Mammary epithelial cell (primary cell): ENCODE data around the gene ABHD10.

Source experiments
- CTCF ChIP-seq, 2 donors: IDR thresholded peaks in 1 of 2; conservative IDR thresholded peaks in 1 of 2; 2 replicates each; pipeline ENCODE4 v1.5.1; 2011 to 2012; ENCODE audit warnings: inconsistent platforms in 2 of 2, low read length in 2 of 2, mild to moderate bottlenecking in 2 of 2, control low read depth in 1 of 2, low read depth in 1 of 2; ENCODE audit not compliant: insufficient read depth in 1 of 2; ENCODE audit errors: extremely low read depth in 1 of 2
- EZH2 ChIP-seq: IDR thresholded peaks from 2 replicates; pipeline ENCODE4 v1.6.1; 2012; ENCODE audit warnings: low read length, inconsistent platforms, borderline replicate concordance

- no peak for TF ChIP-seq CTCF (conservative IDR thresholded peaks at IDR 0.05 in 1 of 2, IDR thresholded peaks at IDR 0.05 in 1 of 2; ENCODE audit: extremely low read depth in 1 of 2, insufficient read depth in 1 of 2, low read depth in 1 of 2, low read length in 2 of 2)
- TF ChIP-seq EZH2 = no peak
These were observed 8.0 kb downstream of the ABHD10 start for GRCh38 chr3:111986800-111987199.
